Measurements from ENCODE around the gene LRIG3.

DNA sequence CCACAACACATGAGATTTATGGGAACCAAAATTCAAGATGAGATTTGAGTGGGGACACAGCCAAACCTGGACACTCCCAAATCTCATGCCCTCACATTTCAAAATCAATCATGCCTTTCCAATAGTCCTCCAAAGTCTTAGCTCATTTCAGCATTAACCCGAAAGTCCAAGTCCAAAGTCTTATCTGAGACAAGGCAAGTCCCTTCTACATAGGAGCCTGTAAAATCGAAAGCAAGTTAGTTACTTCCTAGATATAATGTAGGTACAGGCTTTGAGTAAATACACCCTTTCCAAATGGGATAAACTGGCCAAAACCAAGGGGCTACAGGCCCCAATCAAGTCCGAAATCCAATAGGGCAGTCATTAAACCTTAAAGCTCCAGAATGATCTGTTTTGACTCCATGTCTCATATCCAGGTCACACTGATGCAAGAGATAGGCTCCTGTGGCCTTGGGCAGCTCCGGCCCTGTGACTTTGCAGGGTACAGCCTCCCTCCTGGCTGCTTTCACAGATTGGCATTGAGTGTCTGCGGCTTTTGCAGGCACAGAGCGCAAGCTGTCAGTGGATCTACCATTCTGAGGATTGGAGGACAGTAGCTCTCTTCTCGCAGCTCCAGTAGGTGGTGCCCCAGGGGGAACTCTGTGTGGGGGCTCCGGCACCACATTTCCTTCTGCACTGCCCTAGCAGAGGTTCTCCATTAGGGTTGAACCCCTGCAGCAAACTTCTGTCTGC lies 60.1 kb downstream of the LRIG3 start:
- TF ChIP-seq, protein P1, sequence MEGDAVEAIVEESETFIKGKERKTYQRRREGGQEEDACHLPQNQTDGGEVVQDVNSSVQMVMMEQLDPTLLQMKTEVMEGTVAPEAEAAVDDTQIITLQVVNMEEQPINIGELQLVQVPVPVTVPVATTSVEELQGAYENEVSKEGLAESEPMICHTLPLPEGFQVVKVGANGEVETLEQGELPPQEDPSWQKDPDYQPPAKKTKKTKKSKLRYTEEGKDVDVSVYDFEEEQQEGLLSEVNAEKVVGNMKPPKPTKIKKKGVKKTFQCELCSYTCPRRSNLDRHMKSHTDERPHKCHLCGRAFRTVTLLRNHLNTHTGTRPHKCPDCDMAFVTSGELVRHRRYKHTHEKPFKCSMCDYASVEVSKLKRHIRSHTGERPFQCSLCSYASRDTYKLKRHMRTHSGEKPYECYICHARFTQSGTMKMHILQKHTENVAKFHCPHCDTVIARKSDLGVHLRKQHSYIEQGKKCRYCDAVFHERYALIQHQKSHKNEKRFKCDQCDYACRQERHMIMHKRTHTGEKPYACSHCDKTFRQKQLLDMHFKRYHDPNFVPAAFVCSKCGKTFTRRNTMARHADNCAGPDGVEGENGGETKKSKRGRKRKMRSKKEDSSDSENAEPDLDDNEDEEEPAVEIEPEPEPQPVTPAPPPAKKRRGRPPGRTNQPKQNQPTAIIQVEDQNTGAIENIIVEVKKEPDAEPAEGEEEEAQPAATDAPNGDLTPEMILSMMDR (conservative IDR thresholded peaks at IDR 0.05; ENCODE audit: low read depth, low read length) = no peak
- TF ChIP-seq FOS (IDR thresholded peaks at IDR 0.05; ENCODE audit: low read depth, low read length) (no peak), POLR2A (IDR thresholded peaks at IDR 0.05; ENCODE audit: low read depth, low read length) (no peak), SMC3 (IDR thresholded peaks at IDR 0.05; ENCODE audit: low read depth, low read length) (no peak), NFE2L2 (IDR thresholded peaks at IDR 0.05; ENCODE audit: low read depth, low read length) (no peak), CEBPB (IDR thresholded peaks at IDR 0.05; ENCODE audit: low read depth, low read length) (no peak), MAFK (IDR thresholded peaks at IDR 0.05; ENCODE audit: low read depth, low read length) (no peak), CHD1 (IDR thresholded peaks at IDR 0.05; ENCODE audit: low read depth, low read length) (no peak), MXI1 (IDR thresholded peaks at IDR 0.05; ENCODE audit: borderline replicate concordance, low read depth, low read length) (no peak), RAD21 (IDR thresholded peaks at IDR 0.05; ENCODE audit: low read length) (no peak), BHLHE40 (IDR thresholded peaks at IDR 0.05; ENCODE audit: low read depth, low read length) (no peak), RCOR1 (IDR thresholded peaks at IDR 0.05; ENCODE audit: insufficient replicate concordance, low read length) (no peak)
- TF ChIP-seq, protein P2, sequence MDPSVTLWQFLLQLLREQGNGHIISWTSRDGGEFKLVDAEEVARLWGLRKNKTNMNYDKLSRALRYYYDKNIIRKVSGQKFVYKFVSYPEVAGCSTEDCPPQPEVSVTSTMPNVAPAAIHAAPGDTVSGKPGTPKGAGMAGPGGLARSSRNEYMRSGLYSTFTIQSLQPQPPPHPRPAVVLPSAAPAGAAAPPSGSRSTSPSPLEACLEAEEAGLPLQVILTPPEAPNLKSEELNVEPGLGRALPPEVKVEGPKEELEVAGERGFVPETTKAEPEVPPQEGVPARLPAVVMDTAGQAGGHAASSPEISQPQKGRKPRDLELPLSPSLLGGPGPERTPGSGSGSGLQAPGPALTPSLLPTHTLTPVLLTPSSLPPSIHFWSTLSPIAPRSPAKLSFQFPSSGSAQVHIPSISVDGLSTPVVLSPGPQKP (IDR thresholded peaks at IDR 0.05; ENCODE audit: borderline replicate concordance, low read depth, low read length) = no peak
